GM19238 (cell line): ENCODE data around the gene DCLRE1A.

Experiments used
- DNase-seq: peaks from one replicate; pipeline ENCODE4 v3.0.0; 2011; ENCODE audit warnings: low spot score; ENCODE audit not compliant: insufficient read length

DCLRE1A gene

DNA sequence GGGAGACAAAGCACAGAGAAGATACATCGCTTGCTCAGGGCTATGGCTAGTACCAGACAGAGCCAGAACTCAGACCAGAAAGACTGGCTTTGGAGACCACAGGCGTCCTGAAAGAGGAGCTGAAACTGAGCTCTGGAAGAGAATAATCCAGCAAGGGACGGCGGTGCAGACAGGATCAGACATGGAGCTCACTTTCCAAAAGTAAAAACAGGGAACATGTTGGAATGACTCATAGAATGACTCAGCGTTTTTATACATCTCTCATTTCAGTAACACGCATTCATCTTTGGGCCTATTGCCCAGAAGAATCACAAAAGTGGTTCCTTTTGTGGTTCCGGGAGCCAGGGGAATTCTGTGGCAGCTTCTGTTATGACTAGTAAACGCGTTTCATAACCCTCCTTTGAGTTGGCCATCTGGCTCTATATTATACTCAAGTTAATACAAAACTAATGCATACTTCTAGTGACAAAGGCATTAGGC lies 65.2 kb downstream of the DCLRE1A start:
- DNase-seq: no peak
